PC-9 (cell line): ENCODE results near the gene COX5A. TPM values are rescaled to one million over a fixed set of nuclear protein-coding genes. Genes with fewer than 3 reads are reported as not detected.

Experiments
- BruUV-seq: library from RNA; stranded (reverse); fragments of 400-500 nt; replicated peaks from 2 replicates; lab custom pipeline; 2021; lab: Mats Ljungman, UMichigan
- CTCF ChIA-PET: fragments of 300-600 bp; sonication (Branson Sonifier 250); formaldehyde crosslinking; loops from one replicate; lab custom pipeline; 2022; ENCODE audit warnings: antibody characterized with exemption; lab: Charles Lee
- POLR2A ChIA-PET: fragments of 300-600 bp; sonication (Branson Sonifier 250); formaldehyde crosslinking; loops from one replicate; lab custom pipeline; 2022; ENCODE audit warnings: antibody characterized with exemption; ENCODE audit not compliant: unreplicated experiment; lab: Charles Lee
- DNase-seq, 2 experiments: peaks; one replicate each; pipeline versions ENCODE4 v3.0.0 to v3.0.0-alpha.2; 2015 to 2022; ENCODE audit warnings: mixed read lengths in 1 of 2
- H2AFZ ChIP-seq: fragments of 200-600 bp; sonication (generic); 2 replicates; pipeline ENCODE4 v1.8.1; 2017; ENCODE audit warnings: antibody characterized with exemption
- H3F3A ChIP-seq: fragments of 200-600 bp; sonication (generic); 2 replicates; pipeline ENCODE4 v1.8.1; 2017; ENCODE audit warnings: antibody characterized with exemption, mild to moderate bottlenecking, low read depth; ENCODE audit not compliant: insufficient read depth
- H3K27ac ChIP-seq: fragments of 200-600 bp; sonication (generic); 2 replicates; pipeline ENCODE4 v1.6.1; 2016; ENCODE audit warnings: mixed run types
- H3K27me3 ChIP-seq: fragments of 200-600 bp; sonication (generic); 2 replicates; pipeline ENCODE4 v1.6.1; 2016; ENCODE audit warnings: low read depth, mixed run types; ENCODE audit not compliant: insufficient read depth
- H3K36me3 ChIP-seq: fragments of 200-600 bp; sonication (generic); 2 replicates; pipeline ENCODE4 v1.6.1; 2016; ENCODE audit warnings: low read depth, mixed run types
- H3K4me1 ChIP-seq: fragments of 200-600 bp; sonication (generic); replicated peaks from 2 replicates; pipeline ENCODE4 v1.6.1; 2016; ENCODE audit warnings: mixed run types; ENCODE audit not compliant: insufficient read depth
- H3K4me2 ChIP-seq: fragments of 200-600 bp; sonication (generic); 2 replicates; pipeline ENCODE4 v1.6.1; 2017; ENCODE audit warnings: mixed run types
- H3K4me3 ChIP-seq: fragments of 200-600 bp; sonication (generic); 2 replicates; pipeline ENCODE4 v1.6.1; 2016; ENCODE audit warnings: mixed run types
- H3K79me2 ChIP-seq: fragments of 200-600 bp; sonication (generic); 2 replicates; pipeline ENCODE4 v1.6.1; 2017; ENCODE audit warnings: low read depth, mixed run types
- H3K9me2 ChIP-seq: fragments of 200-600 bp; sonication (generic); 2 replicates; pipeline ENCODE4 v1.8.1; 2017; ENCODE audit warnings: mild to moderate bottlenecking; ENCODE audit not compliant: insufficient read depth
- H3K9me3 ChIP-seq: fragments of 200-600 bp; sonication (generic); 2 replicates; pipeline ENCODE4 v1.8.1; 2016; ENCODE audit warnings: low read depth; ENCODE audit not compliant: insufficient read depth
- H4K20me1 ChIP-seq: fragments of 200-600 bp; sonication (generic); 2 replicates; pipeline ENCODE4 v1.8.1; 2017; ENCODE audit not compliant: insufficient read depth
- CTCF ChIP-seq: fragments of 200-600 bp; sonication (generic); conservative IDR thresholded peaks from 2 replicates; pipeline ENCODE4 v1.6.1; 2017; ENCODE audit warnings: mixed run types, antibody characterized with exemption, mild to moderate bottlenecking, moderate library complexity
- EZH2 ChIP-seq: fragments of 200-600 bp; sonication (generic); IDR thresholded peaks from 2 replicates; pipeline ENCODE4 v1.8.0; 2017; ENCODE audit warnings: antibody characterized with exemption, low read depth
- intact Hi-C: fragments of 100-400 bp; cut with micrococcal nuclease; formaldehyde crosslinking; loops from one replicate; pipeline ENCODE4 v1.10.0; 2022; ENCODE audit not compliant: unreplicated experiment
- total RNA-seq: library from RNA; stranded (reverse); gene quantifications from 2 replicates; pipeline ENCODE4 v1.2.3, GENCODE V29; 2021

COX5A gene
- total RNA-seq, 1 experiment from 2014 or later = 247 TPM

DNA sequence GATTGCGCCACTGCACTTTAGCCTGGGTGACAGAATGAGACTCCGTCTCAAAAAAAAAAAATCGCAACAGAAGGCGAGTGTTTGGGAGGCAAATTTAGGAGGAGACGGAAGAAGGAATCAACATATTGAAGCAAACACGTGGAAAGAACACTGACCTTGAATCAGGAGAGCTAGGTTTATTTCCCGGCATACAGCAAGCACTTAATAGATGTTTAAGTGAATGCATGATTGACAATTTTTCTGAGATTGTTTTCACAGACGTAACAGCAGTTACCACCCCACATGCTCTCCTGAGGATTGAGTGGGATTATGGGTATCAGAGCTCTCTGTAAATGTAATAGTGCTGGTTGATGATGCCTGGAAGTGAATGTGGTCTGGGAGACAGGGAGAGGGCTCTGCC, 24.3 kb upstream of the COX5A start:
- no peaks in the 10 kb centered on the region for H3K9me3 ChIP-seq
- POLR2A ChIA-PET = interaction anchor here (0.7 kb wide), 1 partner anchor 119 kb away, joined by 3 read pairs; no protein-coding TSS in a partner anchor
- no peak overlapping the region for H3K27ac ChIP-seq
- peaks cover 8% of the 10 kb centered on the region; the same call in 1 of the 2 replicates for H3F3A ChIP-seq
- intact Hi-C loops = no loop called here
- no peaks in the 10 kb centered on the region for H4K20me1 ChIP-seq
- BruUV-seq = no TSS peak
- no peak overlapping the region for H3K4me2 ChIP-seq
- H2AFZ ChIP-seq = no peak overlapping the region
- no peak for TF ChIP-seq EZH2
- TF ChIP-seq CTCF = no peak
- H3K4me3 ChIP-seq = no peak overlapping the region
- no peaks in the 10 kb centered on the region for H3K9me2 ChIP-seq
- H3K4me1 ChIP-seq = peaks cover 16% of the 10 kb centered on the region
- H3K79me2 ChIP-seq = no peaks in the 10 kb centered on the region
- CTCF ChIA-PET = no interaction called here
- no peak for DNase-seq
- no peaks in the 10 kb centered on the region for H3K27me3 ChIP-seq
- no peaks in the 10 kb centered on the region for H3K36me3 ChIP-seq

- Histone ChIP-seq H3K9me2 (no peaks in the 10 kb centered on the region), H3K27ac (no peak overlapping the region), H3K4me3 (no peak overlapping the region), H2AFZ (no peak overlapping the region), H4K20me1 (no peaks in the 10 kb centered on the region), H3K36me3 (no peaks in the 10 kb centered on the region), H3F3A (peaks cover 14% of the 10 kb centered on the region; the same call in 1 of the 2 replicates), H3K9me3 (no peaks in the 10 kb centered on the region), H3K4me2 (no peak overlapping the region), H3K27me3 (no peaks in the 10 kb centered on the region), H3K4me1 (peaks cover 16% of the 10 kb centered on the region), H3K79me2 (no peaks in the 10 kb centered on the region)
- CTCF ChIA-PET = no interaction called here
- intact Hi-C loops = no loop called here
- TF ChIP-seq CTCF = no peak
- no peak for TF ChIP-seq EZH2
- no peak for DNase-seq
- POLR2A ChIA-PET = no interaction called here
- no TSS peak for BruUV-seq
Observed at GRCh38 chr15:74961616-74962015, 23.7 kb upstream of the COX5A start.

- CTCF ChIA-PET = no interaction called here
- no TSS peak for BruUV-seq
- H2AFZ ChIP-seq = no peak overlapping the region
Observed at GRCh38 chr15:74960995-74961588, 23.2 kb upstream of the COX5A start.

More at GRCh38 chr15:74960995-74961588, 23.2 kb upstream of the COX5A start:
- intact Hi-C loops = no loop called here
- Histone ChIP-seq H3K4me2 (no peak overlapping the region), H3F3A (peaks cover 14% of the 10 kb centered on the region; the same call in 1 of the 2 replicates), H3K9me3 (no peaks in the 10 kb centered on the region), H3K79me2 (peaks cover 2% of the 10 kb centered on the region), H3K4me3 (no peak overlapping the region), H3K27me3 (no peaks in the 10 kb centered on the region), H3K36me3 (no peaks in the 10 kb centered on the region), H3K4me1 (peaks cover 16% of the 10 kb centered on the region), H3K27ac (no peak overlapping the region), H4K20me1 (no peaks in the 10 kb centered on the region), H3K9me2 (no peaks in the 10 kb centered on the region)
- DNase-seq = no peak
- POLR2A ChIA-PET = no interaction called here
- TF ChIP-seq CTCF (no peak), EZH2 (no peak)
